ENCODE results near the gene PLET1.

PLET1 gene

GRCh38 chr11:112215621-112216020 is 45.0 kb downstream of the PLET1 start:
- H3K4me3 ChIP-seq (ENCODE audit: low read length), result no peak overlapping the region
- TF ChIP-seq CTCF (conservative IDR thresholded peaks at IDR 0.05; ENCODE audit: low read length), result no peak
- no peak for DNase-seq (ENCODE audit: low read depth)

GRCh38 chr11:112213753-112214152 is 46.9 kb downstream of the PLET1 start:
- no peak for TF ChIP-seq CTCF (conservative IDR thresholded peaks at IDR 0.05; ENCODE audit: low read length)
- no peak overlapping the region for H3K4me3 ChIP-seq (ENCODE audit: low read length)
- DNase-seq (ENCODE audit: low read depth), result no peak

GRCh38 chr11:112212710-112213109 is 48.0 kb downstream of the PLET1 start:
- no peak for DNase-seq (ENCODE audit: low read depth)
- TF ChIP-seq CTCF (conservative IDR thresholded peaks at IDR 0.05; ENCODE audit: low read length), result no peak
- H3K4me3 ChIP-seq (ENCODE audit: low read length), result no peak overlapping the region

- H3K4me3 ChIP-seq (ENCODE audit: low read length), result no peak overlapping the region
- TF ChIP-seq CTCF (conservative IDR thresholded peaks at IDR 0.05; ENCODE audit: low read length), result no peak
- no peak for DNase-seq (ENCODE audit: low read depth)
Measured at GRCh38 chr11:112212290-112212689, 48.4 kb downstream of the PLET1 start.

GRCh38 chr11:112211536-112211935 is 49.1 kb downstream of the PLET1 start:
- TF ChIP-seq CTCF (conservative IDR thresholded peaks at IDR 0.05; ENCODE audit: low read length), result no peak

GRCh38 chr11:112210890-112211289 is 49.8 kb downstream of the PLET1 start:
- no peak overlapping the region for H3K4me3 ChIP-seq (ENCODE audit: low read length)
- TF ChIP-seq CTCF (conservative IDR thresholded peaks at IDR 0.05; ENCODE audit: low read length), result no peak
- no peak for DNase-seq (ENCODE audit: low read depth)

More at GRCh38 chr11:112211536-112211935, 49.1 kb downstream of the PLET1 start:
- H3K4me3 ChIP-seq (ENCODE audit: low read length), result no peak overlapping the region
- DNase-seq (ENCODE audit: low read depth), result no peak

- no peak for DNase-seq (ENCODE audit: low read depth)
- H3K4me3 ChIP-seq (ENCODE audit: low read length), result no peak overlapping the region
- TF ChIP-seq CTCF (conservative IDR thresholded peaks at IDR 0.05; ENCODE audit: low read length), result no peak
Measured at GRCh38 chr11:112206071-112206470, 54.6 kb downstream of the PLET1 start.

Data from AG10803 (cell line).